NCI-H524 treated with DMSO at 0.1 percent for 48 hours (cell line): ENCODE data around the gene ITGB2.

Source experiments
- DNase-seq: peaks from one replicate; lab custom pipeline; 2025; lab: John Stamatoyannopoulos, UW

ITGB2 gene

DNA sequence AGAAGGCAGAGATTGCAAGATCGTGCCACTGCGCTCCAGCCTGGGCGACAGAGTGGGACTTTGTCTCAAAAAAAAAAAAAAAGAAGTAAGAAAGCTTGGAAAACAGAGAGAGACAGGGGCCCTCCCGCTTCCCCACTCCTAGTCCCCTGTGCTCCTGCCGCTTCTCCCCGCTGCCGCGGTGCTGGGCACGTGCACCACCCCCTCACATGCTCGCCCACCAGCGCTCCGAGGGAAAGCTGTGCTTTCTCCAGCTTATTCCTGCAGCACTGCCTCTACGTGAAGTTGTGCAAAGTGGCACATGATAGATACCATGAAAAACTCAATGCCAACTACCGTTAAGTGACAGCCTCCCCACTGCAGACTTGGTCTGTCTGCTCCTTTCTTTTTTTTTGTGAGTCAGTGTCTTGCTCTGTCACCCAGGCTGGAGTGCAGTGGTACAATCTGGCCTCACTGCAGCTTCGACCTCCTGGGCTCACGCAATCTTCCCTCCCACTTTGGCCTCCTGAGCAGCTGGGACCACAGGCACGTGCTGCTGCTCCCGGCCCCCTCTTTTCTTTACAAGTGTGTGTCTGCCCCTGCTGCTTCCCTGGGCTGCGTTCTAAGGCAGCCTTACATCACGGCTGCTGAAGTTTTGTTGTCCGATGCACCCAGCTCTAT is 34.6 kb upstream of the ITGB2 start:
- DNase-seq, result no peak

DNA sequence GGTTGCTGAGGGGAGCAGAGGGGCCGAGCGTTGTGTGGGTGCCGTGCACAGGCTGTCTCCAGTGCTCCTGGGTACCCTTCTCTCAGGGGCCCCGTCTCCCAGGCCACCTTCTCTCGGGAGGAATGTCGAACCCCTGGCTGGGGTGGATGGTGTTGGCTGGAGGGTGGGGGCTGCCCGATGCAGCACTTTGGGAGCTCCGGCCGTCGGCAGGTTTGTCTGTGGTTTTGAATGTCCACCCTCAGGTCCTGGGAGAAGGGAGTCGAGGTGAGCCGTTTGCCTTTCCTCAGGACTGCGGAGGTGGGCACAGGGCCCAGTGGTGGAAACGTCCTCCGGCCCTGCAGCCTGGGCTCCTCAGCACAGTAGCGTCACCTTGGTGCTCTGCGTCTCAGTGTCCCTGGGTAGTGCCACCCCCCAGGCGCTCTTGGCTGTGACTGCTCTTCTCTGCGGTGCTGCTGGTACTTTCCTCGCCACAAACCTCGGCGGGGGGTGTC is 33.6 kb upstream of the ITGB2 start:
- DNase-seq, result no peak

DNA sequence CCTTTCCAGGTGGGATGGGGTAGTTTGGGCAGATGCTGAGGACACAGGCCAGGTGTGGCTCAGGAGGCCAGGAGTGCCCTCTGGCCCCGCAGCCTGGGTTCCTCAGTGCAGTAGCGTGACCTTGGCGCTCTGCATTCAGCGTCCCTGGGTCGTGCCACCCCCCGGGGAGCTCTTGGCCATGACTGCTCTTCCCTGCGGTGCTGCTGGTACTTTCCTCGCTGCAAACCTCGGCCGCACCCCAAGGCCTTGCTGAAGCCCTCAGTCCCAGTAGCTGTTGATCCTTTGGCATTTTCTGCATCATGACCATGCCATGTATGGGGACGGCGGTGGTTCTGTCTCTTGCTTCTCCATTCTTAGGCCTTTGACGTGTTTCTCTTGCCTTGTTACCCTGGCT is 32.9 kb upstream of the ITGB2 start:
- DNase-seq, result no peak

DNA sequence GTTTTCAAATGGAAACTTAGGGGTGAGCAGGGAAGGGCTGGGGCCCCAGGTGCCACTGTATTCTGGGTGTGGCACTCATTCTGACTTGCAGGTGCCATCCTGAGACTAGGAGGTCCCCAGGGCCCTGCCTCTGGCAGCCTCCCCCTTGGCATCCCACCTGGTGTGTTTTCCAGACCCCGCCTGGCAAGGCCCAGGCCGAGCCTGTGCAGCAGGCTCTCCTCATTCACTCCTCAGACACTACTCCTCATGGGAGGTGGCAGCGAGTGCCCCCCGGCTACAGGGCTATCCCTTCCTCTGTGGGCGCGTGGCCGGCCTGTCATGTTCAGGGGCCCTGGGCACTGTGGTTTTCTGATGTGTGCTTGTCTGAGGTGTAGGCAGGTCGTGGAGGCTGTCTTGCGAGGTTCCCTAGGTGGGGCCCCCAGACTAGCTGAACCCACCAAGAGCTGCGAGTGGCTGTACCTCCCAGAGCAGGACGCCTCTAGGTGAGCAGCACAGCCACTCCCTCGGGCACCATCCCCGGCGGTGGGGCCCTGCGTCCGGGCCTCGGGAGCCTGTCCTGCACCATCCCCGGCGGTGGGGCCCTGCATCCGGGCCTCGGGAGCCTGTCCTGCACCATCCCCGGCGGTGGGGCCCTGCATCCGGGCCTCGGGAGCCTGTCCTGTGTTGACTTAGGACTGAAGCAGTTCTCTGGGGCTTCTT is 32.4 kb upstream of the ITGB2 start:
- DNase-seq, result no peak

DNA sequence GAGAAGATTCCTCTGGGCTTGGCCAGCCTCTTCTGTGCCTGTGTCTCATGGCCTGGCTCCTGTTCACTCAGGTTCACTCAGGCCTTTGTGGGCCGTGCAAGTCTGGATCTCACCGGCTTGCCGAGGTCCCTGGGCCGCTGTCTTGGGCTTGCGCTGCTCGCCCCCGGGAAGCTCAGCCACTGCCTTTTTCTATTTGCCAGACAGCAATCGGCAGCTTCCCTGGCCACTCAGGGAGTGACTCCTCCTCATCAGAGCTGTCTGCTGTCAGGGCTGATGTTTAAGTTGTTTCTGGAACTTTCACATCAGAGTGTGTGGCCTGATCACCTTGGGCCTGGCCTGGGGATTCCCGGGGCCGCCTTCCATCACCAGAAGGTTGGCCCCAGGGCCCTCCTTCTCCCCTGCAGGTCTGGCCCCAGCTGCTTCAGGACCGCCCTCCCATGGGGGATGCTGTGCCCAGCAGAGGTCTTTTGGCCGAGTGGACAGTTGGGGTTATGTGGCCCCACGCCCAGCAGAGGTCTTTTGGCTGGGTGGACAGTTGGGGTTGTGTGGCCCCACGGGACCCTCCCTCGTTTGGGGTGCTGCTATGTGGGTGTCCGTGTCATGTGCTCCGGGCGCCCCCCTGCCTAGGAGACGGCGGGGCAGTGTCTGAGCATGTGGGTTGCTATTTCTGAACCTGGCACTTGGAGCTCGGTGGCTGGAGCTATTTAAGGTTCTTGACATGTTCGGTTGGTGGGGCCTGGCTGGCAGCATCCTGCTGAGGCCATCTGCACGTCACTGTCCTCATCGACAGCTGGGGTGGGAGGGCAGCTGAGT is 31.6 kb upstream of the ITGB2 start:
- DNase-seq, result no peak

DNA sequence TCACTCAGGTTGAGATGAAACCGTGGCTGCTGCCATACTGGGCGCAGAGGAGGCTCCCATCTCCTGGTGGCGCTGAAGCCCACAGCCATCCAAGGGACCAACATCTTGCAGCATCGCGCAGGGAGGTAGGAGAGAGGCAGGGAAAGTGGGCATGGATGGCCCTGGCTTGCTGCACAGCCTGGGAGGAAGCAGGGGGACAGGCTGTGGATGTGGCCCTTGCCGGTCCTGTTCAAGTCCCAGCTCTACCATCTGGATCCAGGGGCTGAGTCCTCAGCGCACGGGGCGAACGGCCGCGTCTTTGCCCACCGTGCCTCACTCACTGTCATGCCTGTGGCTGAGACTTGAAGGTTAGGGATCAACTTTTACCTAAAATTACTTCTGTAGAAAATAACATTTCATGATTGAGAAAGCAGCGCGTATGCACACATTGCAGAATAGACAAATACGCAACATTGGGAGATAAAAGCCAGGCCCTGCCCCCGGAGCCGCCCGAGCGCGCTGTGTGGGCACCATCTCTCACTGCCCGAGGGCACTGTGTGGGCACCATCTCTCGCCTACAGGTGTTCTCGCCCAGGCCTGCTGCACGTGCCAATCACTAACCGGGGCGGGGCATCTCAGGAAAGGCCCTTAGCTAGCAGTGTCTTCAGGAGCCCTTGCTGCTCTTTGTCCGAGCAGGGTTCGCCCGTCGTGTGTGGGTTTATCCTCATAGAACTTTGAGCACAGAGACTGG is 30.7 kb upstream of the ITGB2 start:
- no peak for DNase-seq

DNA sequence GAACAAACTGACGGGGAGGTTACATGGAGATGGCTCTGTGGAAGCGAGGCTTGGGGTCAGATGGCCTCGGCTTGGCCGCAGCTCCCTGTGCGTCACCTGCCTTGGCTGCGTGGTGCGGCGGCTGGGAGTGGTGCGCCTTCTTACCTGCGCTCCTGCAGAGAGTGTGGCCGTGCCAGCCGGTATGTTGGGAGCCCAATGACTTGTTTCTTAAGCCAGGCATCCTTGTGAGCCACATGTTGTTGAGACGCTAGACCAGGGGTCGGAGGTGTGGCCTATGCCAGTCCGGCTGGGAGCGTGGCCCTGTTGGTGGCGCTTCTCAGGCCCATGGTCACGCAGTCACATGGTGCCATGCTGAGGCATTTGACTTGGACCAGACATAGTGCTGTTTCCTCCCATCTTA is 29.7 kb upstream of the ITGB2 start:
- DNase-seq, result no peak

DNA sequence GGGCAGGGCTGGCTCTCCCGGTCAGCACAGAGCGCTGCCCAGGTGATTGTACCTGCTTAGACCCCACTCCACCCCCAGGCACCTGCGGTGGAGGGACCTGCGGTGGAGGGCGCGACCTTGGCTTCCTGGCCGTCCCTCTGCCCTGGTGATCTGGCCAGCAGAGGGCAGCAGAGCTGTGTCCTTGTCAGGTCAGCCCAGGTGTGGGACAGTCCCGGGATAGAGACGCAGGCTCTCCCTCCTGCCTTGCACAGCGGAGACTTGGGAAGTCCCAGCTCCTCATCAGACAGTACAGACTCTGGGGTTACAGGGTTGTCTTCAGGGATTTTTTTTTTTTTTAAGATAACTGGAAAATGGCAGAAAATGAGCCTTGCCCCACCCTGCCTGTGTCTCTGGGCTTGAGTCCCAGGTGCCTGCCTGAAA is 29.1 kb upstream of the ITGB2 start:
- no peak for DNase-seq

DNA sequence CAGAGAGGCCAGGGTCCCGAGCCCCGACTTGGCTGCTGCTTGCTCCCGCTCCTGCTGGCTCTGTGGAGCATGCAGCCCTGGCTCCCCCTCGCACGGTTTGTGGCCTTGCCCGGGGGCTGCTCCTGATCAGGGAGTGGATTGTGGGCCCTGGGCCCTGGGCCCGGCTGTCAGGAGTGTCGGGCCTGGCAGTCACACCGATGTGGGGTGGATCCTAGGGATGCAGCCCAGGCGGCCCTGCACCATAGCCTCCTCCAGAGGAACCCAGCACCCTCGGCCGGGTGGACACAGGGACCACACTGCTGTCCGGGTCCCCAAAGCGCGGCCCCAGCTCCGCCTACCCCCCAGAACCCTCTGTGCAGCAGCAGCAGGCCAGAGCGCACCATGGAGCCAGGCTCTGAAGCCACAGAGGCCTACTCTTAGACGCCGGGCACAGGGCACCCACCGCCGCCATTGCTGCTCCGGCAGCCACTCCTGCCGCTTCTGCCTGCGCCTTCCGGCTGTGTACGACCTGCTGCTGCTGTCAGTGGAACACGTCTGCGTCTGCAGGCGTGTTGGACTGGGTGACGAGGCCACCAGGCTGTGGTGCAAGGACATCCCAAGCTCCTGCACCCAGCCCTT is 28.6 kb upstream of the ITGB2 start:
- DNase-seq, result no peak

DNA sequence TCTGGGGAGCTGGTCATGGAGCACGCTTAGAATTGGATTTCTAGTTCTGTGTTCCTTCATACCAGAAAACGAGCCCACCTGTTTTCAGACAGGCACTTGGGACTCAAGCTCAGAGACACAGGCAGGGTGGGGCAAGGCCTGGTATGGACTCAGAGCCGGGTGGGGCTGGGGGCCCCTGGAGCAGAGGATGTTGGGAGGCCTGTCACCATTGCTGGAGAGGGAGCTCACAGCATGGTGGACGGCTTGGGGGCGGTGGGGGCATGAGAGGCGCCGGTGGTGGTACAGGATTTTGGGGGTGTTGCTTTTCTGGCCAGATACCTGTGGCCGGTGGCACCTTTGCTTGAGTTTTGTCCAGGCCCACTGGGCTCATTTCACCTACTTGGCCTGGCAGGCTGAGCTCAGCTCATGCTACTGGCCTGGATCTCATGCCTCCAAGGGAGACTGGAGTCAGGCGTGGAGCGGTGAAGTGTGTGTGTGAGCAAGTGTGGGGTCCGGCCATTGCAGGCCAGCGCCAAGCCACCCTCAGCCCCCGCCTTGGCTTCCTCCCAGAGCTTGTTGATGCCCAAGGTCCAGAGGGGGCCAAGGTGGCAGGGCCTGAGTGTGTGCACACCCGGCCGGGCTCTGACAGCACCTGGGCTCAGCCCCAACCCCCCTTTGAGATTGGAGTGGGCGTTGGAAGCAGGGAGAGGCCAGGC is 27.9 kb upstream of the ITGB2 start:
- DNase-seq, result no peak

DNA sequence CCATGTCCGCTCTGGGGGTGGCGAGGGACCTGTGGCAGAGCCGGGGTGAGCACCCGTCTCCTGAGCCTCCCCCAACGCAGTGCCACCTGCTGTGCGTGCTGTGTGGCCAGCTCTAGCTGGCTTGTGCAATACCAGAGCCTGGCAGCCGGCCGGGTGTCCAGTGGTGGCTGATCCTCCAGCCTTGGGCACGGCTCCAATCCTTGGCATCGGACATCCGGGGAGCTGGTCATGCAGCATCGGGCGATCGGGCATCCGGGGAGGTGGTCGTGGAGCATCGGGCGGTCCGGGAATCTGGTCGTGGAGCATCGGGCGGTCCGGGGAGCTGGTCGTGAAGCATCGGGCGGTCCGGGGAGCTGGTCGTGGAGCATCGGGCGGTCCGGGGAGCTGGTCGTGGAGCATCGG is 27.2 kb upstream of the ITGB2 start:
- no peak for DNase-seq

DNA sequence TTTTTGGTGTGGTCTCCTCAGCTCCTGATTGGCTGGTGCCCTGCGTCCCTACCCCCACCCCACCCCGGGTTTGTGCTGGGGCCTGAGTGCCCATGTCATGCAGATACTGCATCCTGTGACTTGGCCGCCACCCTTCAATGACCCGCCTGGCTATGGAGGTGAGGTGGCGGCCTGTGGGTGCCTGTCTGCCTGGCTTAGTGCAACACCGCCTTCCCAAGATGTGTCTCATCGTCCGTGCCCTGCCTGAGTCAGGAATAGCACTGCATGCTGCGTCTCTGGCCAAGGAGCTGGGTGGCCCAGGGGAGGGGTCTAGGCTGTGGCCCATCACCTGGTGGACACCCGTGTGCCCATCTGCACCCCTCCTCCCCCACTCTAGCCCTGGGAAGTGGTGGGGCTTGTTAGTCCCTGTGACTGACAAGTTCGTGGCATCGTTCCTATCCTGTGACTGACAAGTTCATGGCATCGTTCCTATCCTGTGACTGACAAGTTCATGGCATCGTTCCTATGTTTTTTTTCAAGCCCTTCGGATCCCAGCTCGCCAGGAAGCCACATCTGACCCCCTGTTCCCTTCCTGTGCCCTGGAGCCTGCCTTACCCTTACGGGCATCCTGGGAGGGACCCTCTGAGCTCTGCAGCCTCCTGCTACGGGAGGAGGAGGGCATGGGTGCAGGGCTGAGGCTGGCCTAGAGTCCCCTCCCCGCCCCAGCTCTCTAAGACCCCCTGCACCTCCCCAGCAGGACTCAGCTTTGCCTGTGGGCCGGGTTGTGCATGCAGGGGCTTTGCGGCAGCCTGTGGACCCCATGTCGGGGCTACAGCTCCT is 26.6 kb upstream of the ITGB2 start:
- no peak for DNase-seq

DNA sequence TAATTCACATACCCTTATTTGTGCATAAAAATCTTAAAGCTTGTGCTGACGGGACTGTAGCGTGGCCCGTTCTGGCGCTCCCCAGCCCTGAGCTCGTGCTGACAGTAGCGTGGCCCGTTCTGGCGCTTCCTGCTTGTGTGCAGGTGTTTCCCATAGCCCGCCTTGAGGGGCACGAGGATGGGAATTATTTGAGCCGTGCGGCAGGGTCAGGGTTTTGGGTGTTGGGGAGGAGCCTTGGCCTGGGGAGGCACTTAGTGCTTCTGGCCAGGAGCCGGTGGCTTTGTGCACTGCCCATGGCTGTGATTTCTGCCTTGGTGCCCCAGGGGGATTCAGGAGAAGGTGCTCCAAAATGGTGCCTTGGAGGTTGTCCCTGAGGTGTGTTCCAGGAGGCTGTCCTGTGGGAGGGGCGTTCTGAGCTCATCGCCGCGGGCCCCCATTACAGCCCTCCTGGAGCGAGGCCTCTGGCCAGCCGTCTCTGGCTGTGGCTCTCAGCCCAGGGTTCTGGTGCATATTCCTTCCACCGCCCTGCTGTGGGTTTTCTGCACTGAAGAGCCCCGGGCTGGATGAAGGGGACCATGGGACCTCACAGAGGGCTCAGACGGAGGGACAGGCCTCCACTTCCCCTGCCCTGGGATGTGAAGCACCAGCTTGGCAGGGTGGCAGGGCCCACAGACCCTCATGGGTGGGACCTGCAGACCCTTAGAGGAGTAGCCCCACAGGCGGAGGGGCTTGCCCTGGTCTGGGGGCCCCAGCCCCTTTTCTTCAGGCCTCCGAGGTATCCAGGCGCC is 25.7 kb upstream of the ITGB2 start:
- no peak for DNase-seq

DNA sequence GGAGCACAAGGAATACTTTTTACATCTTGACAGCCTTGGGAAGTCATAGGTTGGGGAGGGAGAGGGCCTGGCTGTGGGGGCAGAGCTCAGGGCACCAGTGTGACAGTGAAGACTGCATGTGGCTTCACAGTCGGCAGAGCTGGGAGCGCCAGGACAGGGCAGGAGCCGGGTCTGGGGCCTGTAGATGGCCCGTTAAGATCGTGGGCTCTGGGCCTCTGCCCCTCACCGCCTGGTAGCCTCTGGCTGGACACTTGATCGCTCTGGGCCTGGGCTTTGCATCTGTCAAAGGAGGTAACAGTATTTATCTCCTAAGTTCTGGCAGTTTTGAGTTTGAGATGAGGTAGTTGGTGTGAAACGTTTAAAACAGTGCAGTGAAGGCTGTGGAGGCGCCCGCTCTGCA is 23.9 kb upstream of the ITGB2 start:
- no peak for DNase-seq

DNA sequence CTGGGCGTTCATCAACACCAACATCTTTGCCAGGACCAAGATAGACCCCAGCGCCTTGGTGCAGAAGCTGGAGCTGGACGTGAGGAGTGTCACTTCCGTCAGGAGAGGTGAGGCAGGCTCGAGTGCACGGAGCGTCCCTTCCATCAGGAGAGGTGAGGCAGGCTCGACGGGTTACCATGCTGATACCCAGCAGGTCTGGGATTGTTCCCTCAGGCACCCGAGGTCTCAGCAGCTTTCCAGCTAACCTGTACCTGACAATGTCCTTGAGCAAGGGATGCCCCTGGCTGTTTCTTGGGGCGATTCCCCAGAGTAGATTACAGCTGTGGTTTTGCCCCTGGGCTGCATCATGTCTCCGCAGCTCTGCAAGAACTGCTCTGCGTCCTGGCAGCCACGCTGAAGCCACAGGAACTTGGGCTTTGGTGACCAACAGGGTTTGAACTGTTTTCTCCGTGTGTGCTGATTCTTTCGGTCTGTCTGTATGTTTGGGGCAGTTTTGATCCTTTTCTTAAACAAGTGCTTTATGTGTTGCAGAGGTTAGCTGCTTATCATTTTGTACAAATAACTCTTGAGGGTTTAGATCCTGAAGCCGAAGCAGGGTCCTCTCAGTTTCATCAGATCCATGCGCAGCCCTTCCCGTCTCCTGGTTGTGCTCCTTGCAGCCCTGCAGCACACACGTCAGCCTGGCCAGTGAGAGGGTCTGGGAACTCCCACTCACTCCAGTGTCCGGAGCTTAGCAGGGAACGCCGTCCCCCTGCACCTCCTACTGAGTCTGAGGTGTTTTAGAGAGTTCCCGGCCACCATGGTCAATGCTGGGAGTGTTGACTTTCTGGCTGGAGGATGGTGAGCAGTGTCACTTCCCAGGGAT is 23.2 kb upstream of the ITGB2 start:
- DNase-seq, result no peak

DNA sequence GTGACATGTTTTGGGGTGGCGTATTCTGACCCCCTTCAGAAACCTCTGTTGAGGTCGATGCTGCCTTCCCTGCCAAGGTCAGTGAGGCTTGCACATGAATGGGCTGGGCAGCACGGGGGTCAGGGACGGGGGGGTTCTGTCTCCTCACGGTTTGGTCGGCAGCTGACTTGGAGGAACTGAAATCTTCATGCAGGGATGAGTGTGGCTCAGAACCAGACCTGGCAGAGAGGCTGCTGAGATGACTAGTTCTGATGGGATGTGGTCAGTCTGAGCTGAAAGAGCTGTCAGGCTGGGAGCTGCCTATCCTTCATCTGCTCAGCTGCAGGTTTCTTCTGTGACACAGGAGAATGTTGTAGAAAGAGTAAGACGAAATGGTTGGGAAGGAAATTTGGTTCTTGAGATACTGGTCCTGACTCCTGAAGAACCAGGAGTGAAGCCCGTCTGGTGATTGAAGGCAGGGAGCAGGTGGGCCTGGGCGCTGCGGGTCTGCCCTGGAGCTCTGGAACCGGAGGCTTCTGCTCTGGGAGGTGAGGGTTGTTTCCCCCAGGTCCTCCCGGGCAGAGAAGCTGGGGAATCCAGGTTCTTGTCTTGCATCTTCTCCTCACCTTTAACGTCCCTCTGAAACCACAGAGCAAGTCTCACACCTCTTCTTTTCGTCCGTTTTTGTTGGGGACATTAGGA is 22.4 kb upstream of the ITGB2 start:
- DNase-seq, result no peak

DNA sequence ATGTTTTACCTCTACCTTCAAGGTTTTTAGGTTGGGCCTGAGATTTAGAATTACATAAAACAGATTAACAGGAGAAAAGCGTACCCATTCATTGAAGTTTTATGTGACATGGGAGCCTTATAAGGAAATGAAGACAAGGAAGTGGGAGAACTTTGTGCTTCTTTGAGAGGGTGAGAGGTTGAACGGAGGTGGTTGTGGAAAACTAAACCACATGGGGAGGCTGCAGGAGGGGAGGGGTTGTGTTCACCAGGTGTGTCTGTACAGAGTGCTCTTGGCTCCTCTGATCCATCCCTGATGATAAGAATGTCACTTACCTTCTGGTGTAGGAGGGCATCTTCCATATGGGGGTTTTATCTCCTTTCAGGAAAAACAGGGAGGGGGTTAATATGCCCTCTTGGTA is 21.9 kb upstream of the ITGB2 start:
- no peak for DNase-seq

DNA sequence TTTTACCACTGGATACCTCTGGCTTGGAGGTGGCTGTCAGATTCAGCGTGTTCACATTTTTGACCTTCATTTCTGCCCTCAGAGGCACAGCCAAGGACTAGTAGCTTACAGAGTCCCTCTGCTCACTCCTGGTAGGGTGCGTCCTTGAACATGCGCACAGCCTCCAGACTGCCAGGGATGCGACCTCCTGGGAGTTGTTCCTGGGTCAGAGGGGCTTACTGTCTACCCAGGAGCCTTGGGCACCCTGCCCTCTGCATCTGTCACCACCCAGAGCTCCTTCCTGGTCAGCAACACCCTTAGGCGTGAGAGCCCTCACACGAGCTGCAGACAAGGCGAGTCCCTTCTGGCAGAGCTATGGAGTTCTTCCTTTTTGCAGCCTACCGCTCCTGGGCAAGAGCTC is 20.9 kb upstream of the ITGB2 start:
- DNase-seq, result no peak
